MV-4-11 (cell line): ENCODE data around the gene OPCML.

Source experiments
- DNase-seq: peaks from one replicate; lab custom pipeline; 2025; lab: John Stamatoyannopoulos, UW

The OPCML gene

GRCh38 chr11:132790466-132790865, 741.8 kb downstream of the OPCML start:
- DNase-seq, result no peak

- no peak for DNase-seq
These were observed 743.4 kb downstream of the OPCML start for GRCh38 chr11:132788816-132789325.

GRCh38 chr11:132785878-132786277, 746.4 kb downstream of the OPCML start:
- DNase-seq, result no peak

GRCh38 chr11:132784441-132784840, 747.9 kb downstream of the OPCML start:
- no peak for DNase-seq

- no peak for DNase-seq
These were observed 750.2 kb downstream of the OPCML start for GRCh38 chr11:132782102-132782501.

- DNase-seq, result no peak
These were observed 752.3 kb downstream of the OPCML start for GRCh38 chr11:132780046-132780445.

- no peak for DNase-seq
These were observed 752.8 kb downstream of the OPCML start for GRCh38 chr11:132779497-132779896.

- DNase-seq, result no peak
These were observed 755.0 kb downstream of the OPCML start for GRCh38 chr11:132777067-132777975.

GRCh38 chr11:132773751-132774150, 758.5 kb downstream of the OPCML start:
- DNase-seq, result no peak

GRCh38 chr11:132772703-132773545, 759.4 kb downstream of the OPCML start:
- DNase-seq, result no peak

GRCh38 chr11:132771746-132772145, 760.6 kb downstream of the OPCML start:
- DNase-seq, result no peak

GRCh38 chr11:132770829-132771530, 761.3 kb downstream of the OPCML start:
- DNase-seq, result no peak

GRCh38 chr11:132763503-132763902, 768.8 kb downstream of the OPCML start:
- DNase-seq, result no peak

- DNase-seq, result no peak
These were observed 776.4 kb downstream of the OPCML start for GRCh38 chr11:132755934-132756333.

GRCh38 chr11:132751516-132752250, 780.6 kb downstream of the OPCML start:
- DNase-seq, result no peak

- no peak for DNase-seq
These were observed 786.0 kb downstream of the OPCML start for GRCh38 chr11:132746305-132746704.

- no peak for DNase-seq
These were observed 787.0 kb downstream of the OPCML start for GRCh38 chr11:132745306-132745705.

GRCh38 chr11:132744771-132745170, 787.5 kb downstream of the OPCML start:
- DNase-seq, result no peak

GRCh38 chr11:132743601-132744000, 788.7 kb downstream of the OPCML start:
- no peak for DNase-seq

- DNase-seq, result peak; percentile 58
These were observed 789.4 kb downstream of the OPCML start for GRCh38 chr11:132742929-132743328.

GRCh38 chr11:132734217-132734616, 798.1 kb downstream of the OPCML start:
- no peak for DNase-seq
